Calu3 (cell line): Measurements from ENCODE around the gene CFAP99. TPM values are rescaled to one million over a fixed set of nuclear protein-coding genes. Genes with fewer than 3 reads are reported as not detected.

Experiments used
- BruUV-seq: library from RNA; stranded (reverse); fragments of 400-500 nt; replicated peaks from 2 replicates; lab custom pipeline; 2021; lab: Mats Ljungman, UMichigan
- CTCF ChIA-PET: fragments of 300-600 bp; sonication (Branson Sonifier 250); formaldehyde crosslinking; loops from one replicate; lab custom pipeline; 2022; ENCODE audit warnings: antibody characterized with exemption; lab: Charles Lee
- DNase-seq: peaks from one replicate; pipeline ENCODE4 v3.0.0; 2022
- H3K27ac Mint-ChIP-seq: one replicate; pipeline ENCODE4 v1.8.0; 2022; ENCODE audit warnings: mixed read lengths; ENCODE audit not compliant: unreplicated experiment
- H3K27me3 Mint-ChIP-seq: one replicate; pipeline ENCODE4 v1.8.0; 2022; ENCODE audit warnings: mixed read lengths; ENCODE audit not compliant: unreplicated experiment
- H3K36me3 Mint-ChIP-seq: one replicate; pipeline ENCODE4 v1.8.0; 2022; ENCODE audit warnings: mild to moderate bottlenecking, moderate library complexity, mixed read lengths; ENCODE audit not compliant: insufficient read depth, unreplicated experiment
- H3K4me1 Mint-ChIP-seq: one replicate; pipeline ENCODE4 v1.8.0; 2022; ENCODE audit warnings: mild to moderate bottlenecking, low read depth, mixed read lengths; ENCODE audit not compliant: unreplicated experiment
- H3K4me3 Mint-ChIP-seq: one replicate; pipeline ENCODE4 v1.8.0; 2022; ENCODE audit warnings: mild to moderate bottlenecking, low read depth, moderate library complexity, mixed read lengths; ENCODE audit not compliant: unreplicated experiment
- H3K9me3 Mint-ChIP-seq: one replicate; pipeline ENCODE4 v1.8.0; 2022; ENCODE audit warnings: low read depth, mixed read lengths; ENCODE audit not compliant: unreplicated experiment
- intact Hi-C: fragments of 100-400 bp; cut with micrococcal nuclease; formaldehyde crosslinking; loops from one replicate; pipeline ENCODE4 v1.10.0; 2022; ENCODE audit not compliant: unreplicated experiment
- total RNA-seq: library from RNA; stranded (reverse); gene quantifications from 2 replicates; pipeline ENCODE4 v1.2.3, GENCODE V29; 2022
- TF ChIP-seq, protein P1 (sequence below): fragments of 200-600 bp; IDR thresholded peaks from one replicate; pipeline ENCODE4 v1.8.0; 2022; ENCODE audit warnings: antibody characterized with exemption; ENCODE audit not compliant: unreplicated experiment

CFAP99 gene
- total RNA-seq, 1 experiment from 2014 or later: not detected

DNA sequence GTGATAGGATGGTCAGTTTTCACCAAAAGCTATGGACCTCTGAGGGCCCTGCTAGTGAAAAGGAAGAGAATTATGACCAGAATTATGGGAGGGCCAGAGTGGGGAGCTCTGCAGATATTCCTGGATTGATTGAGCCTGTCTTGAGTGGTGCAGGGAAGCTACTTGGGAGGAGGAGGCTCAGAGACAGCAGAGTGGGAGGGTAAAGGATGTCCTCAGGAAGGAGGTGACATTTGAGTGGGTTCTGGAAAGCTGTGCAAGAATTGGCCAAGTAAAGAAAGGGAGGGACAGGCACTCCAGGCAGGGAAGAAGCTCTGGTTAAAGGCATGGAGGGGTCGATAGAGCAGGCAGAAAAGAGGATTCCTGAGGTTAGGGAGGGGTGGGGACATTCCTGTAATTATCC, 74.2 kb downstream of the CFAP99 start:
- no peak overlapping the region for H3K4me3 Mint-ChIP-seq
- no peak overlapping the region for H3K27ac Mint-ChIP-seq
- intact Hi-C loops: no loop called here
- CTCF ChIA-PET: no interaction called here
- TF ChIP-seq, protein P1, sequence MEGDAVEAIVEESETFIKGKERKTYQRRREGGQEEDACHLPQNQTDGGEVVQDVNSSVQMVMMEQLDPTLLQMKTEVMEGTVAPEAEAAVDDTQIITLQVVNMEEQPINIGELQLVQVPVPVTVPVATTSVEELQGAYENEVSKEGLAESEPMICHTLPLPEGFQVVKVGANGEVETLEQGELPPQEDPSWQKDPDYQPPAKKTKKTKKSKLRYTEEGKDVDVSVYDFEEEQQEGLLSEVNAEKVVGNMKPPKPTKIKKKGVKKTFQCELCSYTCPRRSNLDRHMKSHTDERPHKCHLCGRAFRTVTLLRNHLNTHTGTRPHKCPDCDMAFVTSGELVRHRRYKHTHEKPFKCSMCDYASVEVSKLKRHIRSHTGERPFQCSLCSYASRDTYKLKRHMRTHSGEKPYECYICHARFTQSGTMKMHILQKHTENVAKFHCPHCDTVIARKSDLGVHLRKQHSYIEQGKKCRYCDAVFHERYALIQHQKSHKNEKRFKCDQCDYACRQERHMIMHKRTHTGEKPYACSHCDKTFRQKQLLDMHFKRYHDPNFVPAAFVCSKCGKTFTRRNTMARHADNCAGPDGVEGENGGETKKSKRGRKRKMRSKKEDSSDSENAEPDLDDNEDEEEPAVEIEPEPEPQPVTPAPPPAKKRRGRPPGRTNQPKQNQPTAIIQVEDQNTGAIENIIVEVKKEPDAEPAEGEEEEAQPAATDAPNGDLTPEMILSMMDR: no peak
- no peaks in the 10 kb centered on the region for H3K9me3 Mint-ChIP-seq
- peaks cover 28% of the 10 kb centered on the region for H3K36me3 Mint-ChIP-seq
- H3K4me1 Mint-ChIP-seq: no peaks in the 10 kb centered on the region
- H3K27me3 Mint-ChIP-seq: no peaks in the 10 kb centered on the region
- DNase-seq: no peak
- no TSS peak for BruUV-seq

DNA sequence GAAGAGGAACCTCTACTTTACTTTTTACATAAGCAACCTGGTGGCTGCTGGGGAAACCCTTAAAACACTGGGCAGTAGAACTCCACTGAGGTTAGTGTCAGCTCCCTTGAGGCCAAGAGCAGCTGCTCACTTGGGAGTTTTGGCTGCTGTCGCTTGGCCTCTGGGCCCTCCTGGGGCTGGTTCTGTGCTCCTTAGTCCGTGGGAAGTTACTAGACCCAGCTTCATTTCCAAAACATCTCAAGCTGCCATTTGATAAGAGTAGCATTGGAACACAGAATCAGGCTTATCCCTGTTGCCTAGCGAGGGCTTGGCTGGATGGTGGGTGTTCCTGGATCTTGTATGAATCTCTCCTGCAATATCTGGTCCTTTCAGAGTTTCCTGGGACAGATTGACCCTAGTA, 76.2 kb downstream of the CFAP99 start:
- TF ChIP-seq, protein P1: no peak
- H3K36me3 Mint-ChIP-seq: peaks cover 33% of the 10 kb centered on the region
- no peak overlapping the region for H3K27ac Mint-ChIP-seq
- CTCF ChIA-PET: no interaction called here
- no peak for DNase-seq
- BruUV-seq: no TSS peak
- H3K4me3 Mint-ChIP-seq: no peak overlapping the region
- H3K4me1 Mint-ChIP-seq: no peaks in the 10 kb centered on the region
- intact Hi-C loops: no loop called here
- H3K27me3 Mint-ChIP-seq: no peaks in the 10 kb centered on the region
- H3K9me3 Mint-ChIP-seq: no peaks in the 10 kb centered on the region

DNA sequence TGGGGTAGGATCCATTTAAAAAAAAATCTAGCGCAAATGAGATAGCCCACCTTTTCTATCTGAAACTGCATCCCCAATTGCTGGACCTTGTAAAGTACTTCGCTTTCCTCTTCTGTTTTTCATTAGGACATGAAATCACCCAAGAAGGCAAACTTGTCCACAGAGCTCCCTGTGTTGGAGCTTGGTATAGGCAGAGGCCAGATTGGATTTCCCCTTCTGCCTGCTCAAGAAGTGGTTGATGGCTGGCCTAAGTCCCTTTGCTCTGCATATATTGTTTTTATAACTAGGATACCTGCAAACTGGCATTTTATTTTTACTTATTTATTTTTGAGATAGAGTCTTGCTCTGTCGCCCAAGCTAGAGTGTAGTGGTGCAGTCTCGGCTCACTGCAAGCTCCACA, 78.6 kb downstream of the CFAP99 start:
- CTCF ChIA-PET: no interaction called here
- no peaks in the 10 kb centered on the region for H3K4me1 Mint-ChIP-seq
- peaks cover 19% of the 10 kb centered on the region for H3K36me3 Mint-ChIP-seq
- no peaks in the 10 kb centered on the region for H3K27me3 Mint-ChIP-seq
- intact Hi-C loops: no loop called here
- no TSS peak for BruUV-seq
- TF ChIP-seq, protein P1: no peak
- DNase-seq: no peak
- no peak overlapping the region for H3K27ac Mint-ChIP-seq
- H3K4me3 Mint-ChIP-seq: no peak overlapping the region
- no peaks in the 10 kb centered on the region for H3K9me3 Mint-ChIP-seq

DNA sequence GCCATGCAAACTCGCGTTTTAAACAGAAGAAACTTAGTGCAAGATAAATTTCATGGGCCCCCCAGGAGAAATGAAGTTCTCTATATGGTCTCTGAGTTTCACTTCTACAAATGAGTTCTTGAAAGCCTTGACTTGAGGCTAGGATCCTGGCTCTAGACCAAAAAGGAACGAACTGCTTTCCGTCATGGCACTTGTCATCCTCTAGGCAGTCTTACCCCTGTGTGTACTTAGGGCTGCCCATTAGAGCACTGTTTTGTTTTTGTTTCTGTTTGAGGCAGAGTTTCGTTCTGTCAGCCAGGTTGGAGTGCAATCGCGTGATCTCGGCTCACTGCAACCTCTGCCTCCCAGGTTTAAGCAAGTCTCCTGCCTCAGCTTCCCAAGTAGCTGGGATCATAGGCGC, 79.2 kb downstream of the CFAP99 start:
- no peaks in the 10 kb centered on the region for H3K4me1 Mint-ChIP-seq
- CTCF ChIA-PET: no interaction called here
- no peaks in the 10 kb centered on the region for H3K9me3 Mint-ChIP-seq
- TF ChIP-seq, protein P1: no peak
- H3K4me3 Mint-ChIP-seq: no peak overlapping the region
- peaks cover 17% of the 10 kb centered on the region for H3K36me3 Mint-ChIP-seq
- DNase-seq: no peak
- no peaks in the 10 kb centered on the region for H3K27me3 Mint-ChIP-seq
- BruUV-seq: no TSS peak
- intact Hi-C loops: no loop called here
- no peak overlapping the region for H3K27ac Mint-ChIP-seq
